ENCODE results near the gene LIPE.

GRCh38 chr19:42469311-42470235, 42.4 kb upstream of the LIPE start:
- no peak for TF ChIP-seq EZH2 (IDR thresholded peaks at IDR 0.05; ENCODE audit: borderline replicate concordance, low read depth, low read length, severe bottlenecking)
- TF ChIP-seq, protein P1, sequence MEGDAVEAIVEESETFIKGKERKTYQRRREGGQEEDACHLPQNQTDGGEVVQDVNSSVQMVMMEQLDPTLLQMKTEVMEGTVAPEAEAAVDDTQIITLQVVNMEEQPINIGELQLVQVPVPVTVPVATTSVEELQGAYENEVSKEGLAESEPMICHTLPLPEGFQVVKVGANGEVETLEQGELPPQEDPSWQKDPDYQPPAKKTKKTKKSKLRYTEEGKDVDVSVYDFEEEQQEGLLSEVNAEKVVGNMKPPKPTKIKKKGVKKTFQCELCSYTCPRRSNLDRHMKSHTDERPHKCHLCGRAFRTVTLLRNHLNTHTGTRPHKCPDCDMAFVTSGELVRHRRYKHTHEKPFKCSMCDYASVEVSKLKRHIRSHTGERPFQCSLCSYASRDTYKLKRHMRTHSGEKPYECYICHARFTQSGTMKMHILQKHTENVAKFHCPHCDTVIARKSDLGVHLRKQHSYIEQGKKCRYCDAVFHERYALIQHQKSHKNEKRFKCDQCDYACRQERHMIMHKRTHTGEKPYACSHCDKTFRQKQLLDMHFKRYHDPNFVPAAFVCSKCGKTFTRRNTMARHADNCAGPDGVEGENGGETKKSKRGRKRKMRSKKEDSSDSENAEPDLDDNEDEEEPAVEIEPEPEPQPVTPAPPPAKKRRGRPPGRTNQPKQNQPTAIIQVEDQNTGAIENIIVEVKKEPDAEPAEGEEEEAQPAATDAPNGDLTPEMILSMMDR (IDR thresholded peaks at IDR 0.05; ENCODE audit: borderline replicate concordance, extremely low read depth, low read length, poor library complexity, severe bottlenecking) = no peak

Measured in DND-41 (cell line).